GM19324 (cell line): Measurements from ENCODE around the gene C1QL4.
"Not testable (repeated sequence)": the region's sequence is repeated elsewhere in the genome, so short reads cannot be mapped to it uniquely, and the experiment has no call there.

Experiments
- ATAC-seq: cut with Tn5 transposase; IDR thresholded peaks from one replicate; pipeline ENCODE4 v1.9.1; 2021; ENCODE audit warnings: mild to moderate bottlenecking, moderate library complexity; ENCODE audit not compliant: unreplicated experiment, low FRiP score

C1QL4 gene

GRCh38 chr12:49336645-49337584 is at the start of gene C1QL4:
C1QL4 (minus strand) TSS chr12:49337188; CDS start chr12:49336477, 711 bp downstream.
- ATAC-seq = peak; percentile 51

GRCh38 chr12:49380184-49380583 is 43.2 kb upstream of the C1QL4 start:
- not testable (repeated sequence) for ATAC-seq

- no peak for ATAC-seq
Measured at GRCh38 chr12:49377386-49377785, 40.4 kb upstream of the C1QL4 start.

- ATAC-seq = no peak
Measured at GRCh38 chr12:49375406-49375805, 38.4 kb upstream of the C1QL4 start.

GRCh38 chr12:49370539-49370938 is 33.6 kb upstream of the C1QL4 start:
- ATAC-seq = no peak

GRCh38 chr12:49369411-49370145 is 32.6 kb upstream of the C1QL4 start:
- ATAC-seq = no peak

- ATAC-seq = no peak
Measured at GRCh38 chr12:49368240-49368600, 31.2 kb upstream of the C1QL4 start.

- ATAC-seq = no peak
Measured at GRCh38 chr12:49367381-49368239, 30.6 kb upstream of the C1QL4 start, which contains the start of gene SPATS2. SPATS2 (plus strand) TSS chr12:49367462; CDS start chr12:49461013, 93,551 bp downstream.

- ATAC-seq = peak; percentile 70
Measured at GRCh38 chr12:49366652-49367380, 29.8 kb upstream of the C1QL4 start.

GRCh38 chr12:49366096-49366651 is 29.2 kb upstream of the C1QL4 start:
- peak; percentile 3 for ATAC-seq

GRCh38 chr12:49365542-49365941 is 28.6 kb upstream of the C1QL4 start:
- ATAC-seq = no peak

- no peak for ATAC-seq
Measured at GRCh38 chr12:49364989-49365388, 28.0 kb upstream of the C1QL4 start.

- ATAC-seq = no peak
Measured at GRCh38 chr12:49362077-49362476, 25.1 kb upstream of the C1QL4 start.

GRCh38 chr12:49359671-49360070 is 22.7 kb upstream of the C1QL4 start:
- ATAC-seq = no peak

GRCh38 chr12:49358483-49359141 is 21.6 kb upstream of the C1QL4 start:
- ATAC-seq = peak; percentile 48

GRCh38 chr12:49357103-49357678 is 20.2 kb upstream of the C1QL4 start:
- ATAC-seq = no peak

GRCh38 chr12:49355913-49356312 is 18.9 kb upstream of the C1QL4 start:
- no peak for ATAC-seq

GRCh38 chr12:49352351-49352750 is 15.4 kb upstream of the C1QL4 start:
- ATAC-seq = no peak

GRCh38 chr12:49349266-49349665 is 12.3 kb upstream of the C1QL4 start:
- ATAC-seq = no peak
